ENCODE measurements around the gene ZNRD2. TPM values are rescaled to one million over a fixed set of nuclear protein-coding genes. Genes with fewer than 3 reads are reported as not detected.

ZNRD2 gene
- total and polyA plus RNA-seq, 2 experiments from 2014 or later = 20.5 to 52.4 TPM

GRCh38 chr11:65604258-65604657, 34.0 kb downstream of the ZNRD2 start:
- Histone ChIP-seq H3K4me1 (ENCODE audit: insufficient read depth) (peaks cover 12% of the 10 kb centered on the region), H3K4me2 (no peak overlapping the region), H3K27me3 (no peaks in the 10 kb centered on the region), H3K9me3 (ENCODE audit: low read depth) (no peaks in the 10 kb centered on the region), H3K79me2 (peaks cover 7% of the 10 kb centered on the region), H3K36me3 (replicated peaks; ENCODE audit: insufficient read depth, low read depth) (no peaks in the 10 kb centered on the region), H3K27ac (no peak overlapping the region), H3K9me2 (replicated peaks; ENCODE audit: insufficient read depth) (no peaks in the 10 kb centered on the region), H4K20me1 (ENCODE audit: insufficient read depth, poor library complexity, severe bottlenecking) (peaks cover 19% of the 10 kb centered on the region), H3K4me3 (no peak overlapping the region), H2AFZ (no peak overlapping the region)
- 100% methylated on average over 1 of the region's 1 CpG for WGBS (ENCODE audit: low lambda C conversion rate, missing lambda C conversion rate)
- no peak for TF ChIP-seq CTCF (IDR thresholded peaks at IDR 0.05; ENCODE audit: poor library complexity)
- no peak for TF ChIP-seq EZH2phosphoT487 (IDR thresholded peaks at IDR 0.05; ENCODE audit: low read depth, severe bottlenecking, unreplicated experiment)
- no peak for TF ChIP-seq EZH2 (IDR thresholded peaks at IDR 0.05; ENCODE audit: borderline replicate concordance)
- DNase-seq (ENCODE audit: low spot score) = no peak

GRCh38 chr11:65606876-65607613, 36.8 kb downstream of the ZNRD2 start:
- peaks cover 46% of the 10 kb centered on the region for H4K20me1 ChIP-seq (ENCODE audit: insufficient read depth, poor library complexity, severe bottlenecking)
- no peaks in the 10 kb centered on the region for H3K36me3 ChIP-seq (replicated peaks; ENCODE audit: insufficient read depth, low read depth)
- H3K27me3 ChIP-seq = no peaks in the 10 kb centered on the region
- H3K4me3 ChIP-seq = no peak overlapping the region
- H3K9me3 ChIP-seq (ENCODE audit: low read depth) = no peaks in the 10 kb centered on the region
- no peaks in the 10 kb centered on the region for H3K9me2 ChIP-seq (replicated peaks; ENCODE audit: insufficient read depth)
- peak; percentile 93 for DNase-seq (ENCODE audit: low spot score)
- H3K4me2 ChIP-seq = peak overlapping the region; percentile 73
- WGBS (ENCODE audit: low lambda C conversion rate, missing lambda C conversion rate) = 39% methylated on average over 55 of the region's 67 CpGs
- H2AFZ ChIP-seq = no peak overlapping the region
- H3K79me2 ChIP-seq = peaks cover 33% of the 10 kb centered on the region
- no peak for TF ChIP-seq CTCF (IDR thresholded peaks at IDR 0.05; ENCODE audit: poor library complexity)
- TF ChIP-seq EZH2 (IDR thresholded peaks at IDR 0.05; ENCODE audit: borderline replicate concordance) = no peak
- no peak for TF ChIP-seq EZH2phosphoT487 (IDR thresholded peaks at IDR 0.05; ENCODE audit: low read depth, severe bottlenecking, unreplicated experiment)
- H3K27ac ChIP-seq = peak overlapping the region; percentile 38
- H3K4me1 ChIP-seq (ENCODE audit: insufficient read depth) = peaks cover 17% of the 10 kb centered on the region

- peaks cover 54% of the 10 kb centered on the region for H4K20me1 ChIP-seq (ENCODE audit: insufficient read depth, poor library complexity, severe bottlenecking)
- no peaks in the 10 kb centered on the region for H3K27me3 ChIP-seq
- H3K27ac ChIP-seq = no peak overlapping the region
- WGBS (ENCODE audit: low lambda C conversion rate, missing lambda C conversion rate) = 87% methylated on average over 37 of the region's 37 CpGs
- H2AFZ ChIP-seq = no peak overlapping the region
- H3K4me2 ChIP-seq = peak overlapping the region; percentile 73
- H3K4me1 ChIP-seq (ENCODE audit: insufficient read depth) = peaks cover 25% of the 10 kb centered on the region
- peaks cover 41% of the 10 kb centered on the region for H3K79me2 ChIP-seq
- TF ChIP-seq EZH2 (IDR thresholded peaks at IDR 0.05; ENCODE audit: borderline replicate concordance) (no peak), EZH2phosphoT487 (IDR thresholded peaks at IDR 0.05; ENCODE audit: low read depth, severe bottlenecking, unreplicated experiment) (no peak), CTCF (IDR thresholded peaks at IDR 0.05; ENCODE audit: poor library complexity) (no peak)
- no peaks in the 10 kb centered on the region for H3K9me2 ChIP-seq (replicated peaks; ENCODE audit: insufficient read depth)
- no peaks in the 10 kb centered on the region for H3K9me3 ChIP-seq (ENCODE audit: low read depth)
- H3K4me3 ChIP-seq = no peak overlapping the region
- no peaks in the 10 kb centered on the region for H3K36me3 ChIP-seq (replicated peaks; ENCODE audit: insufficient read depth, low read depth)
- DNase-seq (ENCODE audit: low spot score) = no peak
Measured at GRCh38 chr11:65607614-65608426, 37.5 kb downstream of the ZNRD2 start.
